Smooth muscle cell of the pulmonary artery (primary cell): Measurements from ENCODE around the gene VPS26A. TPM values are rescaled to one million over a fixed set of nuclear protein-coding genes. Genes with fewer than 3 reads are reported as not detected.

ENCODE experiments used
- total RNA-seq: library from RNA; depleted of rRNA; stranded (reverse); fragments of >200 nt; gene quantifications from 2 replicates; pipeline ENCODE4 v1.2.3, GENCODE V29; 2014

The VPS26A gene
- total RNA-seq = 38.2 and 38.8 TPM in 2 replicates

GRCh38 chr10:69123747-69124562 lies at the start of gene VPS26A:
TSS of gene VPS26A (plus strand) at chr10:69124178. CDS start at chr10:69124278, 100 bp downstream.

GRCh38 chr10:69087590-69088470 lies 36.1 kb upstream of the VPS26A start, which contains the start of gene SRGN:
TSS of gene SRGN (plus strand) at chr10:69088103. CDS start at chr10:69088158, 55 bp downstream.

GRCh38 chr10:69179743-69180524 lies 56.0 kb downstream of the VPS26A start, which contains the start of gene SUPV3L1:
TSS of gene SUPV3L1 (plus strand) at chr10:69180234. CDS start at chr10:69180292, 58 bp downstream.

GRCh38 chr10:69220041-69220451 lies 96.1 kb downstream of the VPS26A start, which contains the start of gene HKDC1:
TSS of gene HKDC1 (plus strand) at chr10:69220332. CDS start at chr10:69220436, 104 bp downstream.

Other genes with a start within 250 kb of the VPS26A start
- 50.5 and 56.9 TPM in 2 replicates for gene DDX50, start 222.9 kb upstream of the VPS26A start, total RNA-seq
- gene DDX21, start 168.0 kb upstream of the VPS26A start, total RNA-seq = 56.6 and 79.9 TPM in 2 replicates
- gene KIFBP, start 135.4 kb upstream of the VPS26A start, total RNA-seq = 40.4 and 47.0 TPM in 2 replicates
- gene SRGN, start 36.1 kb upstream of the VPS26A start, total RNA-seq = 498 and 560 TPM in 2 replicates
- 24.2 and 30.8 TPM in 2 replicates for gene SUPV3L1, start 56.1 kb downstream of the VPS26A start, total RNA-seq
- 0.78 and 6.8 TPM in 2 replicates for gene HKDC1, start 96.2 kb downstream of the VPS26A start, total RNA-seq
- gene HK1, start 154.3 kb downstream of the VPS26A start, total RNA-seq = 237 and 315 TPM in 2 replicates